ENCODE measurements around the gene TGFBR2. TPM values are rescaled to one million over a fixed set of nuclear protein-coding genes. Genes with fewer than 3 reads are reported as not detected.
"Not testable (repeated sequence)": the region's sequence is repeated elsewhere in the genome, so short reads cannot be mapped to it uniquely, and the experiment has no call there.

Gene TGFBR2
- total RNA-seq, 1 experiment from 2014 or later = 98.3 TPM

- no peak for DNase-seq (ENCODE audit: low read depth)
Measured at GRCh38 chr3:30618526-30618925, 12.1 kb downstream of the TGFBR2 start.

GRCh38 chr3:30619318-30619717 lies 12.9 kb downstream of the TGFBR2 start:
- DNase-seq (ENCODE audit: low read depth) = no peak

DNA sequence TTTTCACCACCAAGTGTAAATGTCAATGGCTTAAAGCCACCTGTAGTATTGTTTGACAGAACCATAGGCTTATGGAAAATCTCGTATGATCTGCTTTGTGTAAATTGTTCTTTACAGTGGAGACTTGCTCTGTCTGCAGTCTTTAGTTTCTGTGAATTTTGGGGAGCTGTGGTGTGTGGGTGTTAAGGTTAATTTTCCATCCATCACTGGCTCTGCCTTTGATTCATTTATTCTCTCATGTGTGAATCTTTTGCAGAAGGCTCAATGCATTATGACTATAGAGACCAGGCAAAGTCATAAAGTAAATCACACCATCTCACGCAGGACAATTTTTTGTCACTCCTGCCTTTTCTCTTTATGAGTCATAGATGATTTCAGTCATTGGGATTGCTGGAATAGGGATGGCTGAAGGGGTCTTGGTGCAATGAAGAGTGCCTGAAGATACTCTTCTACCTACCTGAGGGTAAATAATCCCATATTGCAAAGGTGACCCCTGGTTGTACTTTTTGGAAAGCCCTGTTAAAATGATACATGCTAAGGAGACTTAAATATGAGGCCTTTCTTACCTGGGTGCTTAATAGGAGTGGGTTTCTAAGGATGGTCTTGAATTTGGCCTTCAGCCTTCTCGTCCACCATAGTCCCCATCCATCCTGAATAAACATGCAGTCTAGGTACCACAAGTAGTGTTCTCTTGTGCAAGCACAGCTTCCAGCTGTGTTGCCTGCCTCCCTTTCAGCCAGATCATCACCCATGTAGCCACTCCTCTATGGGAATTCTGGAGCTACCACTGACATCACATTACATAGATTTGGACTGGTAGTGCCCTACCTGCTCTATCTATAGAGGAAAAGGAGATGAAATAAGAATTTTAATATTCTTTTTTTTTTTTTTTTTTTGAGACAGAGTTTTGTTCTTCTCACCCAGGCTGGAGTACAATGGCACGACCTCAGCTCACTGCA lies 14.3 kb downstream of the TGFBR2 start:
- DNase-seq (ENCODE audit: low read depth) = no peak

- no peak for DNase-seq (ENCODE audit: low read depth)
Measured at GRCh38 chr3:30621576-30621975, 15.2 kb downstream of the TGFBR2 start.

GRCh38 chr3:30622047-30622545 lies 15.7 kb downstream of the TGFBR2 start:
- no peak for DNase-seq (ENCODE audit: low read depth)

GRCh38 chr3:30622790-30623189 lies 16.4 kb downstream of the TGFBR2 start:
- DNase-seq (ENCODE audit: low read depth) = no peak

- no peak for DNase-seq (ENCODE audit: low read depth)
Measured at GRCh38 chr3:30623351-30623750, 16.9 kb downstream of the TGFBR2 start.

DNA sequence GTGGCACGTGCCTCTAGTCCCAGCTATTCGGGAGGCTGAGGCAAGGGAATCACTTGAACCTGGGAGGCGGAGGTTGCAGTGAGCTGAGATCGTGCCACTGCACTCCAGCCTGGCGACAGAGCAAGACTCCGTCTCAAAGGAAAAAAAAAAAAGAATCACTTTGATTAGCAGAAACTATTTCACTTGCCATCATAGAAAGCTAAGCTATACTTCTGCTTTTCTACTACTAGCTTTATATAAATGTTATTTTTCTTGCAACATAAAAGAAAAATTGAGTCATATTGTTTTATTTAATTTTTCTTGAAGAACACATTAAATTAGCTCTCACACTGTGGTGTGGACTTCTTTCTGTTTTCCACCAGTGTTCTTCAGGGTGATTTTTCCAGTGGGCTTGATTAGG lies 18.1 kb downstream of the TGFBR2 start:
- not testable (repeated sequence) for DNase-seq (ENCODE audit: low read depth)

- DNase-seq (ENCODE audit: low read depth) = peak; percentile 47
Measured at GRCh38 chr3:30625541-30626438, 19.4 kb downstream of the TGFBR2 start.

DNA sequence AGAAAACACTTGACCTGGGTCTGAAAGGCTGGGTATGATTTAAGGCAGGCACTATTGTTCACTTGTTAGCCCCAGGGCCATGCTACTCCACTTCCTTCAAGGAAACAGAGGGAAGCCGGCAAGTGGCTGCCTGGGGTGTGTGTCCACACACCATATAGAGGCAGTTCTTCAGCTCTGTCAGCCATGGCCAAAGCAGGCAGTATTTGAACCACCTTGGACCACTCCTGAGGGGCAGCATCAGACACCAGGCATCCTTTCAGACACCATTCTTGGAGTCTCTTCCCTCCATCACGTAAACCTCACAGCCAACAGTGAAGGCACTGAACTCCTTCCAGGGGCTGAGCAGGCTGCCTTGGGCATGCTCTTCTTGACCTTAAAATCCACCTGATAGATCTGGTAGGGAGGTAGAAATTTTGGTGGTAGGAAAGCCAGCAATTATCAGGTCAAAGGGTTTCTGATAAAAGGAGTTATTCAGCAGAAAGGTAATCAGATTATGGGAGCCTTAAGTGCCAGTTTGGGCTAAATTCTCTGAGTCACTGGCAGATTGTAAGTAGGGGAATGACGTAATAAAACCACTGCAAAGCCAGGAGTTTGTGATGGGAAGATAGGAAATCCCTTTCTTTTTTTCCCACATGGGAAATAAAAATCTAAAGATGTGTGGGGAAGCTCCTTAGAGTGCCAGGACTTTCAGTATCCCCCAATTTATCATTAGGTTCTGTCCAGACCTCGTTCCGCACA lies 20.2 kb downstream of the TGFBR2 start:
- DNase-seq (ENCODE audit: low read depth) = peak; percentile 65

DNA sequence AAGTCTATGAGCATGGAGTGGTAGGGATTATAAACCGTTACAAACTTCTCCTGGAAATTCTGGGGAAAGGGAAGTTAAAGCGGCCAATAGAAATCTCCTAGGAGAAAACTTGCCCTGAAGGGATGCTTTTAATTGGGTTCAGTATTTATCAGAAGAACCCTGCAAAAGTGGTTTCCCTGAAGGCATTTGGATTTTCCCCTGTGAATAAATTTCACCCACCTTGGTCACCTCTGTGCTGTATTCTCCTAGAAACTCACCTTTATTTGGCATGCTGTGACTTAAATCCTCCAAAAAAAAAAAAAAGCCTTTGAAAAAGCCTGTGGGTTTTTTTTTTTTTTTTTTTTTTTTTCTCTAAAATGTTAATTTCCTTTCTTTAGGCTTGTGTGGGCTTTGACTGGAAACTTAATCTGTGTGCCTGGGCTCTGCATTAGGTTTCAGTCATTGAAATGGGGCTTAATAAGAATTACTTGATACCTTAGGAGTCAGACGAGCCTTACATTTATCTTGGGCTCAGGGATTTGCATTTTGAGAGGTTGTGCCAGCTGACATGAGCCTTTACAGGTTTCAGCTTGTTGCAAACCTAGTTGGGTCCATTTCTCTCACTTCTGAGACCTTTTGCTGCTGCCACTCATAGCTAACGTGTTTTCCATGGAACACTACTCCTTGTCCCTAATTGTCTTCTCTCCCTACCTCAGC lies 22.0 kb downstream of the TGFBR2 start:
- no peak for DNase-seq (ENCODE audit: low read depth)

- DNase-seq (ENCODE audit: low read depth) = no peak
Measured at GRCh38 chr3:30628901-30629590, 22.6 kb downstream of the TGFBR2 start.

DNA sequence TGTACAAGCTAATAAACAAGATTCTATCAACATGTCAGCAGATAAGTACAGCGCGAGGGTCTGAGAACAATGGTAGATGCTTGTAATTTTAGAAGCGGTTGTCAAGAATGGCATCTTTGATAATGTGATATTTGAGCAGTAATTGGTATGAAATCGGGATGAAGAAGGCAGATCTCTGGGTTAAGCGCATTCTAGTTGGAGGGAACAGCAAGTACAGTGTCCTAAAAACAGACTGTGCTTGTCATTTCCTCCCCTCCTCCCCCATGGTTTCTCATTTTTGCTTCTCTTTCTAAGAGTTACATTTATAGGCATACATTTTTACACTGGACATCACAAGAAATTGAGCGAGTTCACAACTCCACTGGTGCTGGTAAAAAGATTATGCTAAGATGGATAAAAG lies 23.3 kb downstream of the TGFBR2 start:
- DNase-seq (ENCODE audit: low read depth) = no peak

- DNase-seq (ENCODE audit: low read depth) = no peak
Measured at GRCh38 chr3:30630238-30631030, 24.0 kb downstream of the TGFBR2 start.

DNA sequence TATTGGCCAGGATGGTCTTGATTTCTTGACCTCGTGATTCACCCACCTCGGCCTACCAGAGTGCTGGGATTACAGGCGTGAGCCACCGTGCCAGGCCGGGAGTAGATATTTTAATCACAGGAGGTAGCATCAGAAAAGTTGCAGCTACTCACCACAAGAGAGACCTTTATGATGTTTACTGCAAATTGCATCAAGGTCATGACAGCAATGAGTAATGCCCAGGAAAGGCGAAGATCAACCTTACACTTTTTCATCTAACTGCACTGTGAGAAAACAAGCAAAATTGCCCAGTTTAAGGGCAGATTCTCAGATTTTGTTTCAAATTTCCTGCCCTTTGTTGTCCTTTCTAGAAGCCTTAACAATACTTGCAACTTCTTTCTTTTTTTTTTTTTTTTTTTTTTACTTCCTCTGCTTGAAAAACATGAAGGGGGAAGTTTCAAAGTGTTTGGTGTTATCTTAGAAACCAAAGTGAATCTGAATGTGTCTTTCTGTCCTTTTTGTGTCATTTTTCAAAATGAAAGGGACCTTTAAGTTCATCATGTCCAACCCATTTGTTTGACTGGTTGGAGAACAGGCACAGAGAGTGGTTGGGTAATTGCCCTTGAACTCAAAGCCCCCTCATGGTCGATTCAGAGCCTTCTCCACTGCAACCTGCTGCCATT lies 25.0 kb downstream of the TGFBR2 start:
- DNase-seq (ENCODE audit: low read depth) = peak; percentile 55

DNA sequence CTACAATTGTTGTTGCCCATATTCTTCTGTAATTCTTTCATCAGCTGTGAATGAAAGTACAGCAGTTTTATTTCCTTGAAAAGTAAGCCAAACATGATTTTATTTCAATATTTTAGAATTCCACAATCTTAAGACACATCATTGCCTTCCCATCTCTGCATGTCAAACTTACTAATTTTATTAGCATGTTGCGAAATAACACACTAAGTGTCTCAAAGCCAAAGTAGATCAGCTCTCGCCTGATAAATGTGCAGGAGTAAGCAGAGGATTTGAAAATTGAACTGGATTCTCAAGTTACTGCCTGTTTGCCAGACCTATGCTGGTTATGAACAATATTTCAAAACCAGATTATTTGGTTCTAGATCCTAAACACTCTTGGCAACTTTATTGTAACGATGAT lies 25.7 kb downstream of the TGFBR2 start:
- no peak for DNase-seq (ENCODE audit: low read depth)

GRCh38 chr3:30632521-30632920 lies 26.1 kb downstream of the TGFBR2 start:
- no peak for DNase-seq (ENCODE audit: low read depth)

DNA sequence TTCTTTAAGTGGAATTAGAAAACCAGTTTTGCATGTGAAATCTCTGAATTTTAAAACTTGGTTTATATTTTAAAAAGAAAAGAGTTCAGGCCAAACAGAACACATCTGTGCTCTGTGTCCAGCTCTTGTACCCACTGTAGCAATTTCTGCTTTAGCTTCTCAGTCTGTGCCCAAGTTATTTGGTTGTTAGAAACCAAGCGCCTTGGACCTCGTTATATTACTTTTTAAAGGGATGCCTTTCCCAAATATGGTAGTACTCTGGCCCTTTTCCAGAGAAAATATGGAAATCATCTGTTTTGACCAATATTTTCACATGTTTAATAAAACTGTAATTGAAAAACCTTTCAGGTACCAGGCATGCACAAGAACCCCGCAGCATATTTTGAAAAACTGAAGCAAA lies 27.3 kb downstream of the TGFBR2 start:
- no peak for DNase-seq (ENCODE audit: low read depth)
